ENCODE measurements around the gene SPPL2B.

The SPPL2B gene

GRCh38 chr19:2333027-2333806 is 4.7 kb downstream of the SPPL2B start:
- Histone ChIP-seq H3K9me3 (ENCODE audit: insufficient read depth, low read length) (no peaks in the 10 kb centered on the region), H3K9ac (ENCODE audit: low read length) (no peak overlapping the region), H3K36me3 (ENCODE audit: low read length) (no peaks in the 10 kb centered on the region), H2AFZ (ENCODE audit: low read depth, low read length, severe bottlenecking) (no peak overlapping the region), H3K27ac (ENCODE audit: low read depth, low read length) (0 out of 2 replicates have a peak overlapping the region, but pooled peaks have one; percentile 72), H3K4me2 (ENCODE audit: low read depth, low read length, poor library complexity, severe bottlenecking) (no peak overlapping the region), H3F3A (ENCODE audit: insufficient read depth) (0 out of 2 replicates have a peak, but pooled peaks cover 4% of the 10 kb centered on the region), H3K27me3 (ENCODE audit: low read length) (no peaks in the 10 kb centered on the region), H3K79me2 (ENCODE audit: insufficient read depth, low read length) (peaks cover 8% of the 10 kb centered on the region; the same call in 1 of the 2 replicates), H3K9me2 (replicated peaks; ENCODE audit: insufficient read depth, low read length) (no peaks in the 10 kb centered on the region), H3K4me3 (ENCODE audit: insufficient read depth, low read length, poor library complexity, severe bottlenecking) (no peak overlapping the region), H4K20me1 (ENCODE audit: low read depth, low read length) (0 out of 2 replicates have a peak, but pooled peaks cover 4% of the 10 kb centered on the region)
- no peak for TF ChIP-seq EZH2phosphoT487 (conservative IDR thresholded peaks at IDR 0.05; ENCODE audit: low read length)
- no peak for TF ChIP-seq CTCF (IDR thresholded peaks at IDR 0.05; ENCODE audit: insufficient read depth, low read length, poor library complexity, severe bottlenecking)

- Histone ChIP-seq H3K9me3 (ENCODE audit: insufficient read depth, low read length) (no peaks in the 10 kb centered on the region), H3K9ac (ENCODE audit: low read length) (no peak overlapping the region), H3K79me2 (ENCODE audit: insufficient read depth, low read length) (peaks cover 6% of the 10 kb centered on the region; the same call in 1 of the 2 replicates), H3K27me3 (ENCODE audit: low read length) (no peaks in the 10 kb centered on the region), H2AFZ (ENCODE audit: low read depth, low read length, severe bottlenecking) (no peak overlapping the region), H3K4me2 (ENCODE audit: low read depth, low read length, poor library complexity, severe bottlenecking) (no peak overlapping the region), H3K36me3 (ENCODE audit: low read length) (no peaks in the 10 kb centered on the region), H3K27ac (ENCODE audit: low read depth, low read length) (no peak overlapping the region), H3F3A (ENCODE audit: insufficient read depth) (0 out of 2 replicates have a peak, but pooled peaks cover 4% of the 10 kb centered on the region), H3K9me2 (replicated peaks; ENCODE audit: insufficient read depth, low read length) (no peaks in the 10 kb centered on the region), H4K20me1 (ENCODE audit: low read depth, low read length) (0 out of 2 replicates have a peak, but pooled peaks cover 4% of the 10 kb centered on the region), H3K4me3 (ENCODE audit: insufficient read depth, low read length, poor library complexity, severe bottlenecking) (no peak overlapping the region)
- no peak for TF ChIP-seq EZH2phosphoT487 (conservative IDR thresholded peaks at IDR 0.05; ENCODE audit: low read length)
- no peak for TF ChIP-seq CTCF (IDR thresholded peaks at IDR 0.05; ENCODE audit: insufficient read depth, low read length, poor library complexity, severe bottlenecking)
These were observed 5.3 kb downstream of the SPPL2B start for GRCh38 chr19:2333807-2334211.

- no peaks in the 10 kb centered on the region for H3K27me3 ChIP-seq (ENCODE audit: low read length)
- H3K36me3 ChIP-seq (ENCODE audit: low read length) = no peaks in the 10 kb centered on the region
- H3K79me2 ChIP-seq (ENCODE audit: insufficient read depth, low read length) = 0 out of 2 replicates have a peak, but pooled peaks cover under 1% of the 10 kb centered on the region
- 0 out of 2 replicates have a peak, but pooled peaks cover 4% of the 10 kb centered on the region for H3F3A ChIP-seq (ENCODE audit: insufficient read depth)
- H3K9me2 ChIP-seq (replicated peaks; ENCODE audit: insufficient read depth, low read length) = no peaks in the 10 kb centered on the region
- H2AFZ ChIP-seq (ENCODE audit: low read depth, low read length, severe bottlenecking) = no peak overlapping the region
- H3K27ac ChIP-seq (ENCODE audit: low read depth, low read length) = no peak overlapping the region
- TF ChIP-seq CTCF (IDR thresholded peaks at IDR 0.05; ENCODE audit: insufficient read depth, low read length, poor library complexity, severe bottlenecking) (no peak), EZH2phosphoT487 (conservative IDR thresholded peaks at IDR 0.05; ENCODE audit: low read length) (no peak)
- H3K4me2 ChIP-seq (ENCODE audit: low read depth, low read length, poor library complexity, severe bottlenecking) = no peak overlapping the region
- H4K20me1 ChIP-seq (ENCODE audit: low read depth, low read length) = 0 out of 2 replicates have a peak, but pooled peaks cover 4% of the 10 kb centered on the region
- no peak overlapping the region for H3K4me3 ChIP-seq (ENCODE audit: insufficient read depth, low read length, poor library complexity, severe bottlenecking)
- no peaks in the 10 kb centered on the region for H3K9me3 ChIP-seq (ENCODE audit: insufficient read depth, low read length)
- no peak overlapping the region for H3K9ac ChIP-seq (ENCODE audit: low read length)
These were observed 5.9 kb downstream of the SPPL2B start for GRCh38 chr19:2334426-2334825.

Measured in SU-DHL-6 (cell line).